Measurements from ENCODE around the gene EXOC4.
"Not testable (repeated sequence)": the region's sequence is repeated elsewhere in the genome, so short reads cannot be mapped to it uniquely, and the experiment has no call there.

Gene EXOC4

GRCh38 chr7:133887459-133887858 lies 634.6 kb downstream of the EXOC4 start:
- Histone ChIP-seq H3K4me3 (replicated peaks; ENCODE audit: low read depth, low read length) (no peak overlapping the region), H3K27me3 (replicated peaks; ENCODE audit: control insufficient read depth, insufficient read depth, low read length) (no peaks in the 10 kb centered on the region), H3K36me3 (ENCODE audit: control insufficient read depth, insufficient read depth, low read length) (no peaks in the 10 kb centered on the region)
- no peak for DNase-seq (ENCODE audit: extremely low read depth, insufficient read length)
- TF ChIP-seq CTCF (IDR thresholded peaks at IDR 0.05; ENCODE audit: insufficient read depth, low read length, poor library complexity, severe bottlenecking): no peak

- no peaks in the 10 kb centered on the region for H3K36me3 ChIP-seq (ENCODE audit: control insufficient read depth, insufficient read depth, low read length)
- H3K4me3 ChIP-seq (replicated peaks; ENCODE audit: low read depth, low read length): no peak overlapping the region
- no peaks in the 10 kb centered on the region for H3K27me3 ChIP-seq (replicated peaks; ENCODE audit: control insufficient read depth, insufficient read depth, low read length)
- TF ChIP-seq CTCF (IDR thresholded peaks at IDR 0.05; ENCODE audit: insufficient read depth, low read length, poor library complexity, severe bottlenecking): no peak
- DNase-seq (ENCODE audit: extremely low read depth, insufficient read length): no peak
Observed at GRCh38 chr7:133888061-133888930, 635.4 kb downstream of the EXOC4 start.

- H3K36me3 ChIP-seq (ENCODE audit: control insufficient read depth, insufficient read depth, low read length): no peaks in the 10 kb centered on the region
- no peak for DNase-seq (ENCODE audit: extremely low read depth, insufficient read length)
- no peak overlapping the region for H3K4me3 ChIP-seq (replicated peaks; ENCODE audit: low read depth, low read length)
- TF ChIP-seq CTCF (IDR thresholded peaks at IDR 0.05; ENCODE audit: insufficient read depth, low read length, poor library complexity, severe bottlenecking): no peak
- no peaks in the 10 kb centered on the region for H3K27me3 ChIP-seq (replicated peaks; ENCODE audit: control insufficient read depth, insufficient read depth, low read length)
Observed at GRCh38 chr7:133904776-133905175, 651.9 kb downstream of the EXOC4 start.

GRCh38 chr7:133906553-133906952 lies 653.7 kb downstream of the EXOC4 start:
- not testable (repeated sequence) for DNase-seq (ENCODE audit: extremely low read depth, insufficient read length); H3K36me3 ChIP-seq (ENCODE audit: control insufficient read depth, insufficient read depth, low read length); H3K4me3 ChIP-seq (replicated peaks; ENCODE audit: low read depth, low read length); H3K27me3 ChIP-seq (replicated peaks; ENCODE audit: control insufficient read depth, insufficient read depth, low read length)

GRCh38 chr7:133910761-133911160 lies 657.9 kb downstream of the EXOC4 start:
- H3K4me3 ChIP-seq (replicated peaks; ENCODE audit: low read depth, low read length): no peak overlapping the region
- no peak for DNase-seq (ENCODE audit: extremely low read depth, insufficient read length)
- TF ChIP-seq CTCF (IDR thresholded peaks at IDR 0.05; ENCODE audit: insufficient read depth, low read length, poor library complexity, severe bottlenecking): no peak
- H3K36me3 ChIP-seq (ENCODE audit: control insufficient read depth, insufficient read depth, low read length): no peaks in the 10 kb centered on the region
- no peaks in the 10 kb centered on the region for H3K27me3 ChIP-seq (replicated peaks; ENCODE audit: control insufficient read depth, insufficient read depth, low read length)

- no peak for TF ChIP-seq CTCF (IDR thresholded peaks at IDR 0.05; ENCODE audit: insufficient read depth, low read length, poor library complexity, severe bottlenecking)
- H3K4me3 ChIP-seq (replicated peaks; ENCODE audit: low read depth, low read length): no peak overlapping the region
- peak; percentile 9 for DNase-seq (ENCODE audit: extremely low read depth, insufficient read length)
Observed at GRCh38 chr7:133911724-133912123, 658.8 kb downstream of the EXOC4 start.

More at GRCh38 chr7:133911724-133912123, 658.8 kb downstream of the EXOC4 start:
- H3K27me3 ChIP-seq (replicated peaks; ENCODE audit: control insufficient read depth, insufficient read depth, low read length): no peaks in the 10 kb centered on the region
- no peaks in the 10 kb centered on the region for H3K36me3 ChIP-seq (ENCODE audit: control insufficient read depth, insufficient read depth, low read length)

All from GM06990 (cell line).